CD4-positive, alpha-beta memory T cell (primary cell): ENCODE results near the gene KRT33B. TPM values are rescaled to one million over a fixed set of nuclear protein-coding genes. Genes with fewer than 3 reads are reported as not detected.

Experiments used
- CTCF ChIA-PET: fragments of 350-600 bp; sonication (Branson Sonifier 250); formaldehyde crosslinking; loops from one replicate; lab custom pipeline; 2021; ENCODE audit warnings: inconsistent platforms; ENCODE audit not compliant: partially characterized antibody; lab: Charles Lee
- POLR2A ChIA-PET: fragments of 350-600 bp; sonication (Branson Sonifier 250); formaldehyde crosslinking; loops from one replicate; lab custom pipeline; 2021; ENCODE audit not compliant: partially characterized antibody; lab: Charles Lee
- DNase-seq, 5 donors: peaks; one replicate each; pipeline versions ENCODE4 v3.0.0 to v3.0.0-alpha.2; 2020 to 2022; ENCODE audit warnings: mixed read lengths in 1 of 5
- H3K27ac ChIP-seq: one replicate; pipeline ENCODE4 v1.7.0; 2013; ENCODE audit warnings: low read depth, low read length
- H3K27me3 ChIP-seq: 2 replicates; pipeline ENCODE4 v1.7.0; 2013; ENCODE audit warnings: mild to moderate bottlenecking, low read length, moderate library complexity; ENCODE audit not compliant: insufficient read depth
- H3K36me3 ChIP-seq: 2 replicates; pipeline ENCODE4 v1.7.0; 2013; ENCODE audit warnings: mild to moderate bottlenecking, low read length, moderate library complexity; ENCODE audit not compliant: insufficient read depth
- H3K4me1 ChIP-seq: 2 replicates; pipeline ENCODE4 v1.7.0; 2013; ENCODE audit warnings: mild to moderate bottlenecking, low read length, moderate library complexity; ENCODE audit not compliant: insufficient read depth
- H3K4me3 ChIP-seq, 2 donors: one replicate each; pipeline ENCODE4 v1.7.0; 2013; ENCODE audit warnings: low read length in 2 of 2, mild to moderate bottlenecking in 1 of 2
- H3K9me3 ChIP-seq, 2 donors: one replicate each; pipeline ENCODE4 v1.7.0; 2013; ENCODE audit warnings: low read length in 2 of 2, control low read depth in 1 of 2; ENCODE audit not compliant: control insufficient read depth in 1 of 2
- H3K27ac Mint-ChIP-seq, 7 donors: one replicate each; pipeline ENCODE4 v1.8.0; 2020 to 2021; ENCODE audit warnings: mixed read lengths in 7 of 7, mild to moderate bottlenecking in 6 of 7, inconsistent platforms in 3 of 7, moderate library complexity in 3 of 7
- H3K27me3 Mint-ChIP-seq, 2 donors: one replicate each; pipeline ENCODE4 v1.8.0; 2020 to 2021; ENCODE audit warnings: mixed read lengths in 2 of 2
- H3K36me3 Mint-ChIP-seq, 2 donors: one replicate each; pipeline ENCODE4 v1.8.0; 2020 to 2021; ENCODE audit warnings: mixed read lengths in 2 of 2, inconsistent platforms in 1 of 2, mild to moderate bottlenecking in 1 of 2
- H3K4me1 Mint-ChIP-seq, 4 donors: one replicate each; pipeline ENCODE4 v1.8.0; 2020 to 2021; ENCODE audit warnings: mixed read lengths in 4 of 4, mild to moderate bottlenecking in 1 of 4
- H3K4me3 Mint-ChIP-seq, 8 donors: one replicate each; pipeline ENCODE4 v1.8.0; 2020 to 2021; ENCODE audit warnings: mixed read lengths in 8 of 8, mild to moderate bottlenecking in 7 of 8, moderate library complexity in 6 of 8, inconsistent platforms in 3 of 8
- H3K9me3 Mint-ChIP-seq, 8 donors: one replicate each; pipeline ENCODE4 v1.8.0; 2020 to 2021; ENCODE audit warnings: mixed read lengths in 8 of 8, mild to moderate bottlenecking in 5 of 8, inconsistent platforms in 3 of 8, moderate library complexity in 1 of 8
- intact Hi-C: fragments of 100-400 bp; cut with micrococcal nuclease; formaldehyde crosslinking; loops from one replicate; pipeline ENCODE4 v1.15.1; 2023
- polyA plus RNA-seq, 2 donors: library from polyadenylated mRNA; unstranded; fragments of 300-500 nt; fragmentation: Illumina TruSeq; gene quantifications; one replicate each; pipeline ENCODE4 v1.2.3, GENCODE V29; 2021
- total RNA-seq, 2 experiments: library from RNA; stranded (reverse); gene quantifications; one replicate each; pipeline ENCODE4 v1.2.3, GENCODE V29; 2021

Gene KRT33B
- total and polyA plus RNA-seq, 4 experiments from 2014 or later: not detected

DNA sequence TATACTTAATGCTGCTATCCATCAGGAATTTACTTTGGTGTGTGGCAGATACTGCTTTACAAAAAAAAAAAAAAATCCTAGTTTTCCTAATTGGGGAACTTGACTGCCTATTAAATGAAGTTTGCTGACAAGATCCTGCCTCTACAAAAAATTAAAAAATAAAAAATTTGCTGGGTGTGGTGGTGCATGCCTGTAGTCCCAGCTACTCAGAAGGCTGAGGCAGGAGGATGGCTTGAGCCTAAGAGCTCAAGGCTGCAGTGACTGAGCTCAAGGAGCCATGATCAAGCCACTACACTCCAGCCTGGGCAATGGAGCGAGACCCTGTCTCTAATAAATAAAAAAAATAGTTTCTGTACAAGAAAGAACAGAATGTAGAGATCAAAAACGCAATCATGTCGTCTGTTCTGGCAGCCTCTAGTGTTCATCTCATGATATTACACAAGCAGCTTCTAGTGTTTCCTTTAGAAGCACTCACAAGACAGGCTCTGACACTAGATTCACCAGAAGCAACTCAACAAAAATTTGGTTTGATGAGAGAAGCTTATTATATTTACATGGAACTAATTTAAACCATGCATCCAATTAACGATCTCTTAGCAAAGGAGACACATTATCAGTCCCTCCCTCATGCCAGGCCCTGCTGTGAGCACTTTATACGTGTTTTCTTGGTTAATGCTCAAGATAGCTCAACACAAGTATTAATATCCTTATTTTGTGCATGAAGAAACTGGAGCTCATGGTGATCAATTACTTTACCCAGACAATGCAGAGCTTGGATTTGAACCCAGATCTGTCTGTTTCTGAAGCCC is 47.3 kb downstream of the KRT33B start:
- H3K27ac ChIP-seq: no peak overlapping the region
- no peaks in the 10 kb centered on the region for H3K27me3 Mint-ChIP-seq
- no peak overlapping the region for H3K4me3 ChIP-seq
- H3K4me1 Mint-ChIP-seq: peaks cover 23 to 58% (median 45%) of the 10 kb centered on the region in 4 donors
- H3K36me3 Mint-ChIP-seq: peaks cover 2 to 3% of the 10 kb centered on the region in 2 donors
- no peaks in the 10 kb centered on the region for H3K9me3 ChIP-seq
- H3K27me3 ChIP-seq: no peaks in the 10 kb centered on the region
- peaks cover 52% of the 10 kb centered on the region for H3K4me1 ChIP-seq
- POLR2A ChIA-PET: interaction anchor here (0.8 to 6.7 kb wide), 13 partner anchors 10 to 367 kb away, joined by 3 to 59 read pairs (median 4); partner anchors contain the start of gene KRTAP16-1
- CTCF ChIA-PET: interaction anchor here (0.7 to 5.2 kb wide), 64 partner anchors 9 to 857 kb away, joined by 3 to 55 read pairs (median 4); partner anchors contain the start of genes KRT36, KRTAP16-1, KRTAP29-1 and KRTAP4-11
- peak overlapping the region; percentile 85 to 92 (median 85) for H3K27ac Mint-ChIP-seq
- H3K9me3 Mint-ChIP-seq: peaks cover 0 to 20% (median 6%) of the 10 kb centered on the region in 8 donors
- peak; percentile 39 to 65 (median 61) for DNase-seq
- peak overlapping the region in 1 of 8 donors; percentile 67 for H3K4me3 Mint-ChIP-seq
- H3K36me3 ChIP-seq: no peaks in the 10 kb centered on the region
- intact Hi-C loops: loop anchor here (2.0 to 5.0 kb wide), 8 partner anchors 17 to 520 kb away; partner anchors contain the start of gene KRTAP4-16

DNA sequence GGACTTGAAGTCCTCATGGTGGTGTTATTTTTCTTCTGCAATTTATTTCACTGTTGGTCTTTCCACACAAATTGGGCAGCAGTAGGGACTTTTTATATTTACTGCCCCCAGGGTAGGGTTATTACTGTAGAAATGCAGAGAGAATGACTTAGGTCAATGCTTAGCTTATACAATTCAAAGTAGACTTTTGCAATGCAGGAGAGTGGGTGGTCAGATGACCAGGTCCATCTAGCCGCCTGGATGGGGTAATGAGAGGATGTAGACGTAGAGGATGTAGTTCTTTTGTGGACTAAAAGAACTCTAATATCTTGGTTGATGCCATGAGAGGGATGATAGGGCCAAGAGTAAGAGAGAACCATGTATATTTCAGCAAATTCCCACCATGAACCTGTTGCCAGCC is 51.4 kb downstream of the KRT33B start:
- Mint-ChIP-seq H3K4me3 (no peak overlapping the region), H3K27ac (peak overlapping the region in 1 of 7 donors; percentile 55), H3K9me3 (peaks cover 0 to 20% (median 6%) of the 10 kb centered on the region in 8 donors), H3K36me3 (peaks cover 2 to 3% of the 10 kb centered on the region in 2 donors), H3K4me1 (peaks cover 8 to 27% (median 17%) of the 10 kb centered on the region in 4 donors), H3K27me3 (no peaks in the 10 kb centered on the region)
- no peak overlapping the region for H3K27ac ChIP-seq
- DNase-seq: no peak
- no peaks in the 10 kb centered on the region for H3K36me3 ChIP-seq
- ChIA-PET POLR2A (interaction anchor here (6.7 kb wide), 1 partner anchor 10 kb away, joined by 59 read pairs; the partner anchor contains the start of gene KRTAP16-1), CTCF (interaction anchor here (0.6 kb wide), 1 partner anchor 198 kb away, joined by 3 read pairs; no protein-coding TSS in a partner anchor)
- H3K9me3 ChIP-seq: no peaks in the 10 kb centered on the region
- H3K4me3 ChIP-seq: no peak overlapping the region
- H3K4me1 ChIP-seq: peaks cover 15% of the 10 kb centered on the region
- H3K27me3 ChIP-seq: no peaks in the 10 kb centered on the region
- intact Hi-C loops: no loop called here

DNA sequence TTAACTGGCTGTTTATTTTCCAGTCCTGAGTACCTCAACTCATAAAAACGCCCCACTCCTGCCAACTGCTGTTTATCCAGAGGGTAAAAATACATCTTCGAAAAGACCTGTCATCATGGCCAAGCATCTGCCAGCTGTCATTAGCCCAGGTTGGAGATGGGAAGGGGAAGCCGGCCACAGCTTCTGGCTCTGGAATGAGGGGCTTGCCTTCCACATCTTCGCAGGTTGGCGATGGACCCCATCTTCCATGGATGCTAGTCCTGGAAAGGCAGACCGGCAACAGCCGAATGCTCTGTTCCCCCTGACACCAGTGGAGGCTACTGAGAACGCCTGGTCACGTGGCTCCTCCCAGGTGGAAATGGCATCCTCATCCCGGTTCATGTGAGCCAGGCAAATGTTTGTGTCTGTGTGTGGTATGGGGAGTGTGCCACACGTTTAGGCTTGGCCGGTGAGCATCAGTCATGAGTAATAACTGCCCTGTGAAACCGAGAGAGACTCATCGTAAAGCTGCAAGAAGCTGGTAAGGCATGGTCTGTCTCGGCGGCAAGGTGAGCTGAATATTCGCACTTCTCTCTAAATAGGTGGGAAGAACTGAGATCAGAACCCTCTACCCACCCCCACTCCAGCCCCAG is 53.7 kb downstream of the KRT33B start:
- peaks cover 8 to 23% (median 14%) of the 10 kb centered on the region in 4 donors for H3K4me1 Mint-ChIP-seq
- no peaks in the 10 kb centered on the region for H3K27me3 ChIP-seq
- intact Hi-C loops: no loop called here
- H3K27ac Mint-ChIP-seq: peak overlapping the region in 2 of 7 donors; percentile 12 to 57
- ChIA-PET POLR2A (no interaction called here), CTCF (interaction anchor here (1.2 kb wide), 1 partner anchor 26 kb away, joined by 3 read pairs; no protein-coding TSS in a partner anchor)
- H3K36me3 ChIP-seq: no peaks in the 10 kb centered on the region
- H3K27ac ChIP-seq: no peak overlapping the region
- H3K27me3 Mint-ChIP-seq: no peaks in the 10 kb centered on the region
- H3K4me1 ChIP-seq: peaks cover 8% of the 10 kb centered on the region
- peaks cover 0 to 19% (median 6%) of the 10 kb centered on the region in 8 donors for H3K9me3 Mint-ChIP-seq
- DNase-seq: no peak
- H3K9me3 ChIP-seq: no peaks in the 10 kb centered on the region
- H3K4me3 Mint-ChIP-seq: no peak overlapping the region
- H3K36me3 Mint-ChIP-seq: peaks cover 2 to 3% of the 10 kb centered on the region in 2 donors
- no peak overlapping the region for H3K4me3 ChIP-seq

DNA sequence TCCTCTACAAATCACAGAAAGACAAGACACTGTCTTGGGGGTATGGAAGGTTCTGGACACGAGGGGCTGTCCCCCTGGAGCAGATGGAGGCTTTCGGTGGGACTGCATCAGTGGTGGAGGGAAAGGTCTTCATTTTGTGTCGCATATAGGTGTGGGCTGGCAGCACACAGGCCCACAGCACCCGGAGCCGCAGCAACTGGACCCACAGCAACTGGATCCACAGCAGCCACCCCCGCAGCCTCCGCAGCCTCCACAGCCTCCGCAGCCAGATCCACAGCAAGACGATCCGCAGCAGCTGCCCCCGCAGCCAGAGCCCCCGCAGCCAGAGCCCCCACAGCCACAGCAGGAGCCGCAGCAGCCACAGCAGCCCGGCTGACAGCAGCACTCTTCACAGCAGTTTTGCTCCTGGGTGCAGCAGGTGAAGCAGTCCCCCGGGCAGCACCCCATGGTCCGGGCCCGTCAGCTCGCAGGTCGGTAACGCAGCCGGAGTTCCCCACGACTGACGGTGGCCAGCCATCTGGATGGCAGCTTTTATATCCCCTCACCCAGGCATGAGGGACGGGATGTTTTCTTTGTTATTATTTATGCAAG is 54.3 kb downstream of the KRT33B start, which contains the start of gene KRTAP17-1:
Gene KRTAP17-1 (minus strand): TSS at position 507 of the 591 bp plus-strand sequence. CDS start 60 bp downstream, at position 447.
- Mint-ChIP-seq H3K4me1 (peaks cover 11 to 26% (median 16%) of the 10 kb centered on the region in 4 donors), H3K27ac (peak within 1 kb of the TSS in 2 of 7 donors; percentile 12 to 57), H3K27me3 (no peaks in the 10 kb centered on the region), H3K9me3 (peaks cover 0 to 14% (median 6%) of the 10 kb centered on the region in 8 donors), H3K4me3 (no peak within 1 kb of the TSS), H3K36me3 (peaks cover 2 to 3% of the 10 kb centered on the region in 2 donors)
- intact Hi-C loops: no loop called here
- POLR2A ChIA-PET: no interaction called here
- H3K27ac ChIP-seq: no peak within 1 kb of the TSS
- H3K4me1 ChIP-seq: peaks cover 15% of the 10 kb centered on the region
- no peaks in the 10 kb centered on the region for H3K9me3 ChIP-seq
- H3K27me3 ChIP-seq: no peaks in the 10 kb centered on the region
- no peaks in the 10 kb centered on the region for H3K36me3 ChIP-seq
- CTCF ChIA-PET: interaction anchor here (1.2 kb wide), 1 partner anchor 26 kb away, joined by 3 read pairs; no protein-coding TSS in a partner anchor
- H3K4me3 ChIP-seq: no peak within 1 kb of the TSS
- no peak for DNase-seq

Other genes starting within 250 kb of the KRT33B start
Only the 30 nearest of the 32 such genes appear.
- not detected for gene KRTAP4-6, start 229.3 kb downstream of the KRT33B start, total RNA-seq
- under 1 TPM in 1 of 2 donors, not detected in 1; 0.24 TPM for gene KRTAP4-6, start 229.3 kb downstream of the KRT33B start, polyA plus RNA-seq
- not detected for gene KRTAP4-5, start 220.0 kb downstream of the KRT33B start, total RNA-seq
- not detected for gene KRTAP4-5, start 220.0 kb downstream of the KRT33B start, polyA plus RNA-seq
- gene KRTAP4-4, start 209.1 kb downstream of the KRT33B start, total RNA-seq: not detected
- not detected for gene KRTAP4-4, start 209.1 kb downstream of the KRT33B start, polyA plus RNA-seq
- not detected for gene KRTAP4-3, start 201.6 kb downstream of the KRT33B start, total RNA-seq
- gene KRTAP4-3, start 201.6 kb downstream of the KRT33B start, polyA plus RNA-seq: not detected
- gene KRTAP4-2, start 191.6 kb downstream of the KRT33B start, total RNA-seq: not detected
- gene KRTAP4-2, start 191.6 kb downstream of the KRT33B start, polyA plus RNA-seq: not detected
- not detected for gene KRTAP4-1, start 184.9 kb downstream of the KRT33B start, total RNA-seq
- gene KRTAP4-1, start 184.9 kb downstream of the KRT33B start, polyA plus RNA-seq: not detected
- not detected for gene KRTAP9-1, start 179.9 kb downstream of the KRT33B start, total RNA-seq
- gene KRTAP9-1, start 179.9 kb downstream of the KRT33B start, polyA plus RNA-seq: not detected
- gene KRTAP9-2, start 143.2 kb downstream of the KRT33B start, total RNA-seq: not detected
- not detected for gene KRTAP9-2, start 143.2 kb downstream of the KRT33B start, polyA plus RNA-seq
- gene KRTAP9-3, start 137.4 kb downstream of the KRT33B start, total RNA-seq: not detected
- not detected for gene KRTAP9-3, start 137.4 kb downstream of the KRT33B start, polyA plus RNA-seq
- not detected for gene KRTAP9-8, start 131.8 kb downstream of the KRT33B start, total RNA-seq
- gene KRTAP9-8, start 131.8 kb downstream of the KRT33B start, polyA plus RNA-seq: not detected
- gene KRTAP9-4, start 120.1 kb downstream of the KRT33B start, total RNA-seq: not detected
- not detected for gene KRTAP9-4, start 120.1 kb downstream of the KRT33B start, polyA plus RNA-seq
- gene KRTAP9-9, start 114.4 kb downstream of the KRT33B start, total RNA-seq: not detected
- gene KRTAP9-9, start 114.4 kb downstream of the KRT33B start, polyA plus RNA-seq: not detected
- not detected for gene KRTAP9-6, start 104.4 kb downstream of the KRT33B start, total RNA-seq
- not detected for gene KRTAP9-6, start 104.4 kb downstream of the KRT33B start, polyA plus RNA-seq
- gene KRTAP9-7, start 94.1 kb downstream of the KRT33B start, total RNA-seq: not detected
- not detected for gene KRTAP9-7, start 94.1 kb downstream of the KRT33B start, polyA plus RNA-seq
- not detected for gene KRTAP29-1, start 67.0 kb downstream of the KRT33B start, total RNA-seq
- gene KRTAP29-1, start 67.0 kb downstream of the KRT33B start, polyA plus RNA-seq: not detected
- gene KRTAP16-1, start 60.5 kb downstream of the KRT33B start, total RNA-seq: under 1 TPM in 1 of 2 experiments, not detected in 1; 0.28 TPM
- gene KRTAP16-1, start 60.5 kb downstream of the KRT33B start, polyA plus RNA-seq: not detected
- gene KRTAP17-1, start 54.1 kb downstream of the KRT33B start, total RNA-seq: not detected
- gene KRTAP17-1, start 54.1 kb downstream of the KRT33B start, polyA plus RNA-seq: not detected
- not detected for gene KRT33A, start 19.0 kb downstream of the KRT33B start, total RNA-seq
- not detected for gene KRT33A, start 19.0 kb downstream of the KRT33B start, polyA plus RNA-seq
- not detected for gene KRT34, start 12.5 kb upstream of the KRT33B start, total RNA-seq
- not detected for gene KRT34, start 12.5 kb upstream of the KRT33B start, polyA plus RNA-seq
- gene KRT31, start 27.8 kb upstream of the KRT33B start, total RNA-seq: not detected
- gene KRT31, start 27.8 kb upstream of the KRT33B start, polyA plus RNA-seq: not detected
- not detected for gene KRT37, start 54.8 kb upstream of the KRT33B start, total RNA-seq
- gene KRT37, start 54.8 kb upstream of the KRT33B start, polyA plus RNA-seq: not detected
- not detected for gene KRT38, start 71.2 kb upstream of the KRT33B start, total RNA-seq
- gene KRT38, start 71.2 kb upstream of the KRT33B start, polyA plus RNA-seq: not detected
- not detected for gene KRT32, start 97.6 kb upstream of the KRT33B start, total RNA-seq
- gene KRT32, start 97.6 kb upstream of the KRT33B start, polyA plus RNA-seq: not detected
- not detected for gene KRT35, start 111.3 kb upstream of the KRT33B start, total RNA-seq
- not detected for gene KRT35, start 111.3 kb upstream of the KRT33B start, polyA plus RNA-seq
- gene KRT36, start 120.1 kb upstream of the KRT33B start, total RNA-seq: not detected
- gene KRT36, start 120.1 kb upstream of the KRT33B start, polyA plus RNA-seq: not detected
- gene KRT13, start 135.8 kb upstream of the KRT33B start, total RNA-seq: not detected
- gene KRT13, start 135.8 kb upstream of the KRT33B start, polyA plus RNA-seq: not detected
- gene KRT15, start 149.1 kb upstream of the KRT33B start, total RNA-seq: not detected
- not detected for gene KRT15, start 149.1 kb upstream of the KRT33B start, polyA plus RNA-seq
- gene KRT19, start 158.5 kb upstream of the KRT33B start, total RNA-seq: not detected
- gene KRT19, start 158.5 kb upstream of the KRT33B start, polyA plus RNA-seq: not detected
- gene KRT9, start 202.2 kb upstream of the KRT33B start, total RNA-seq: not detected
- not detected for gene KRT9, start 202.2 kb upstream of the KRT33B start, polyA plus RNA-seq
- not detected for gene KRT14, start 217.1 kb upstream of the KRT33B start, total RNA-seq
- not detected for gene KRT14, start 217.1 kb upstream of the KRT33B start, polyA plus RNA-seq